Trophoblast cell (in vitro differentiated cells and primary cell): ENCODE results near the gene PDCD5.
A peak's percentile ranks its signal among the peaks of the same experiment; 100 is the strongest.

Source experiments
- DNase-seq, 2 donors: peaks; one replicate each; pipeline ENCODE4 v3.0.0-alpha.2; 2016
- H2AFZ ChIP-seq: 2 replicates; pipeline ENCODE4 v1.6.1; 2013; ENCODE audit warnings: low read length, moderate library complexity, mild to moderate bottlenecking; ENCODE audit not compliant: insufficient read depth, poor library complexity
- H2AK5ac ChIP-seq: 2 replicates; pipeline ENCODE4 v1.6.1; 2013; ENCODE audit warnings: mild to moderate bottlenecking, low read length
- H2BK120ac ChIP-seq: 2 replicates; pipeline ENCODE4 v1.6.1; 2013; ENCODE audit warnings: low read length, mild to moderate bottlenecking, moderate library complexity; ENCODE audit not compliant: insufficient read depth, poor library complexity
- H2BK12ac ChIP-seq: 2 replicates; pipeline ENCODE4 v1.6.1; 2013; ENCODE audit warnings: mild to moderate bottlenecking, low read length, moderate library complexity
- H2BK5ac ChIP-seq: 2 replicates; pipeline ENCODE4 v1.6.1; 2013; ENCODE audit warnings: low read length, low read depth, moderate library complexity, mild to moderate bottlenecking; ENCODE audit not compliant: poor library complexity
- H3K14ac ChIP-seq: 2 replicates; pipeline ENCODE4 v1.6.1; 2013; ENCODE audit warnings: mild to moderate bottlenecking, low read length
- H3K18ac ChIP-seq: 2 replicates; pipeline ENCODE4 v1.6.1; 2013; ENCODE audit warnings: mild to moderate bottlenecking, low read length
- H3K23ac ChIP-seq: 2 replicates; pipeline ENCODE4 v1.6.1; 2013; ENCODE audit warnings: low read length
- H3K27ac ChIP-seq: 2 replicates; pipeline ENCODE4 v1.5.1; 2013; ENCODE audit warnings: low read depth, mild to moderate bottlenecking, inconsistent platforms, low read length, moderate library complexity
- H3K27me3 ChIP-seq: 2 replicates; pipeline ENCODE4 v1.6.1; 2013; ENCODE audit warnings: inconsistent platforms, mild to moderate bottlenecking, low read length, moderate library complexity; ENCODE audit not compliant: insufficient read depth
- H3K36me3 ChIP-seq, 2 experiments: 1 replicate in 1 of 2; 2 replicates in 1 of 2; pipeline ENCODE4 v1.6.1; 2013; ENCODE audit warnings: low read length in 2 of 2, mild to moderate bottlenecking in 2 of 2, moderate library complexity in 1 of 2; ENCODE audit not compliant: insufficient read depth in 2 of 2, control insufficient read depth in 1 of 2
- H3K4ac ChIP-seq: 2 replicates; pipeline ENCODE4 v1.6.1; 2013; ENCODE audit warnings: low read depth, mild to moderate bottlenecking, low read length, moderate library complexity
- H3K4me1 ChIP-seq, 2 experiments: 1 replicate in 1 of 2; 2 replicates in 1 of 2; pipeline ENCODE4 v1.6.1; 2013; ENCODE audit warnings: low read length in 2 of 2, mild to moderate bottlenecking in 2 of 2, moderate library complexity in 1 of 2; ENCODE audit not compliant: insufficient read depth in 2 of 2, control insufficient read depth in 1 of 2
- H3K4me2 ChIP-seq: 2 replicates; pipeline ENCODE4 v1.6.1; 2013; ENCODE audit warnings: inconsistent platforms, mild to moderate bottlenecking, low read length, moderate library complexity
- H3K4me3 ChIP-seq: 2 replicates; pipeline ENCODE4 v1.5.1; 2013; ENCODE audit warnings: mild to moderate bottlenecking, low read depth, low read length, inconsistent platforms
- H3K79me1 ChIP-seq: one replicate; pipeline ENCODE4 v1.6.1; 2013; ENCODE audit warnings: low read length
- H3K79me2 ChIP-seq: 2 replicates; pipeline ENCODE4 v1.6.1; 2013; ENCODE audit warnings: low read length, mild to moderate bottlenecking; ENCODE audit not compliant: control insufficient read depth, insufficient read depth, poor library complexity
- H3K9ac ChIP-seq: 2 replicates; pipeline ENCODE4 v1.6.1; 2013; ENCODE audit warnings: mild to moderate bottlenecking, low read length
- H3K9me3 ChIP-seq: 2 replicates; pipeline ENCODE4 v1.6.1; 2013; ENCODE audit warnings: low read depth, mild to moderate bottlenecking, control low read depth, inconsistent platforms, low read length; ENCODE audit not compliant: insufficient read depth
- H4K12ac ChIP-seq: 2 replicates; pipeline ENCODE4 v1.6.1; 2013; ENCODE audit warnings: low read depth, mild to moderate bottlenecking, low read length, moderate library complexity
- H4K8ac ChIP-seq: 2 replicates; pipeline ENCODE4 v1.6.1; 2013; ENCODE audit warnings: low read depth, mild to moderate bottlenecking, low read length, moderate library complexity
- H4K91ac ChIP-seq: one replicate; pipeline ENCODE4 v1.6.1; 2013; ENCODE audit warnings: low read depth, mild to moderate bottlenecking, low read length, moderate library complexity
- WGBS: extraction: QIAGEN DNeasy Blood & Tissue Kit; methylation state at CpG from one replicate; pipeline ENCODE4 v1.1.7; 2013; ENCODE audit warnings: missing lambda C conversion rate; ENCODE audit not compliant: insufficient read length, insufficient coverage; ENCODE audit errors: extremely low coverage; 5-methylcytosine and 5-hydroxymethylcytosine counted together

The PDCD5 gene

GRCh38 chr19:32544917-32545316 is 36.1 kb upstream of the PDCD5 start:
- Histone ChIP-seq H3K9ac (no peak overlapping the region), H4K12ac (no peak overlapping the region), H3K4me2 (no peak overlapping the region), H4K8ac (no peak overlapping the region), H2BK120ac (no peak overlapping the region), H4K91ac (no peak overlapping the region), H3K79me1 (no peaks in the 10 kb centered on the region), H2AK5ac (no peak overlapping the region), H2AFZ (no peak overlapping the region), H3K23ac (no peak overlapping the region), H2BK5ac (no peak overlapping the region), H3K36me3 (no peaks in the 10 kb centered on the region), H3K79me2 (no peaks in the 10 kb centered on the region), H3K9me3 (no peaks in the 10 kb centered on the region), H3K4me1 (no peaks in the 10 kb centered on the region), H3K4ac (no peak overlapping the region), H2BK12ac (no peak overlapping the region), H3K4me3 (no peak overlapping the region), H3K18ac (no peak overlapping the region), H3K27ac (no peak overlapping the region), H3K27me3 (no peaks in the 10 kb centered on the region), H3K14ac (no peak overlapping the region)
- no peak for DNase-seq
- no CpG with 5 or more reads among the region's 7 CpGs for WGBS

GRCh38 chr19:32550666-32551065 is 30.3 kb upstream of the PDCD5 start:
- no CpG with 5 or more reads among the region's 5 CpGs for WGBS

GRCh38 chr19:32555786-32556185 is 25.2 kb upstream of the PDCD5 start:
- Histone ChIP-seq H3K4me1 (peaks cover 0 to 2% of the 10 kb centered on the region in 2 experiments), H4K8ac (no peak overlapping the region), H2BK5ac (no peak overlapping the region), H3K27me3 (no peaks in the 10 kb centered on the region), H3K27ac (no peak overlapping the region), H3K4me3 (no peak overlapping the region), H2BK120ac (no peak overlapping the region), H3K4me2 (no peak overlapping the region), H4K91ac (no peak overlapping the region), H2AK5ac (no peak overlapping the region), H3K9ac (no peak overlapping the region), H3K9me3 (no peaks in the 10 kb centered on the region), H3K14ac (no peak overlapping the region), H3K4ac (no peak overlapping the region), H3K79me2 (no peaks in the 10 kb centered on the region), H4K12ac (no peak overlapping the region), H3K36me3 (no peaks in the 10 kb centered on the region), H3K18ac (no peak overlapping the region), H2BK12ac (no peak overlapping the region), H3K79me1 (no peaks in the 10 kb centered on the region), H2AFZ (no peak overlapping the region), H3K23ac (no peak overlapping the region)
- no CpG with 5 or more reads among the region's 1 CpG for WGBS
- DNase-seq, result no peak

More at GRCh38 chr19:32550666-32551065, 30.3 kb upstream of the PDCD5 start:
- no peak overlapping the region for H2AK5ac ChIP-seq
- no peak overlapping the region for H3K27ac ChIP-seq
- no peak overlapping the region for H3K4me3 ChIP-seq
- H3K9me3 ChIP-seq, result no peaks in the 10 kb centered on the region
- H3K4ac ChIP-seq, result no peak overlapping the region
- no peak overlapping the region for H3K9ac ChIP-seq
- no peaks in the 10 kb centered on the region for H3K79me1 ChIP-seq
- no peak overlapping the region for H3K4me2 ChIP-seq
- no peak overlapping the region for H2BK12ac ChIP-seq
- H2BK120ac ChIP-seq, result no peak overlapping the region
- no peaks in the 10 kb centered on the region for H3K79me2 ChIP-seq
- no peak for DNase-seq
- H4K8ac ChIP-seq, result no peak overlapping the region
- H3K18ac ChIP-seq, result no peak overlapping the region
- no peak overlapping the region for H2AFZ ChIP-seq
- H3K27me3 ChIP-seq, result no peaks in the 10 kb centered on the region
- no peaks in the 10 kb centered on the region for H3K4me1 ChIP-seq
- no peak overlapping the region for H4K91ac ChIP-seq
- H3K36me3 ChIP-seq, result no peaks in the 10 kb centered on the region
- no peak overlapping the region for H2BK5ac ChIP-seq
- H4K12ac ChIP-seq, result no peak overlapping the region
- no peak overlapping the region for H3K14ac ChIP-seq
- H3K23ac ChIP-seq, result no peak overlapping the region

GRCh38 chr19:32558607-32559228 is 22.3 kb upstream of the PDCD5 start:
- no peak overlapping the region for H2BK12ac ChIP-seq
- H3K4me1 ChIP-seq, result peaks cover 0 to 2% of the 10 kb centered on the region in 2 experiments
- no peak overlapping the region for H3K27ac ChIP-seq
- H3K4me3 ChIP-seq, result no peak overlapping the region
- H3K9me3 ChIP-seq, result no peaks in the 10 kb centered on the region
- H3K4ac ChIP-seq, result no peak overlapping the region
- peak in 1 of 2 donors; percentile 39 for DNase-seq
- no peak overlapping the region for H4K8ac ChIP-seq
- no peak overlapping the region for H3K4me2 ChIP-seq
- H2AFZ ChIP-seq, result no peak overlapping the region
- no CpG with 5 or more reads among the region's 10 CpGs for WGBS
- no peaks in the 10 kb centered on the region for H3K79me2 ChIP-seq
- no peaks in the 10 kb centered on the region for H3K79me1 ChIP-seq
- H4K91ac ChIP-seq, result no peak overlapping the region
- H4K12ac ChIP-seq, result no peak overlapping the region
- no peaks in the 10 kb centered on the region for H3K36me3 ChIP-seq
- H2BK5ac ChIP-seq, result no peak overlapping the region
- H3K18ac ChIP-seq, result no peak overlapping the region
- no peak overlapping the region for H3K23ac ChIP-seq
- H3K14ac ChIP-seq, result no peak overlapping the region
- no peak overlapping the region for H2AK5ac ChIP-seq
- no peak overlapping the region for H2BK120ac ChIP-seq
- no peak overlapping the region for H3K9ac ChIP-seq
- no peaks in the 10 kb centered on the region for H3K27me3 ChIP-seq
